Immature natural killer cell (primary cell): ENCODE measurements around the gene IGHMBP2. TPM values are rescaled to one million over a fixed set of nuclear protein-coding genes. Genes with fewer than 3 reads are reported as not detected.

Experiments used
- DNase-seq, 3 donors: peaks; one replicate each; pipeline ENCODE4 v3.0.0; 2022; ENCODE audit warnings: mixed read lengths in 1 of 3
- H3K27ac Mint-ChIP-seq, 6 donors: one replicate each; pipeline ENCODE4 v1.8.0; 2020; ENCODE audit warnings: mixed read lengths in 6 of 6, mild to moderate bottlenecking in 5 of 6, inconsistent platforms in 4 of 6, moderate library complexity in 3 of 6
- H3K27me3 Mint-ChIP-seq, 3 donors: one replicate each; pipeline ENCODE4 v1.8.0; 2020 to 2021; ENCODE audit warnings: low read depth in 3 of 3, mild to moderate bottlenecking in 3 of 3, mixed read lengths in 3 of 3, moderate library complexity in 3 of 3, inconsistent platforms in 1 of 3
- H3K36me3 Mint-ChIP-seq, 3 donors: one replicate each; pipeline ENCODE4 v1.8.0; 2020; ENCODE audit warnings: mixed read lengths in 3 of 3, inconsistent platforms in 2 of 3, mild to moderate bottlenecking in 2 of 3
- H3K4me1 Mint-ChIP-seq, 2 donors: one replicate each; pipeline ENCODE4 v1.8.0; 2020; ENCODE audit warnings: inconsistent platforms in 2 of 2, mild to moderate bottlenecking in 2 of 2, mixed read lengths in 2 of 2, moderate library complexity in 1 of 2
- H3K4me3 Mint-ChIP-seq, 5 donors: one replicate each; pipeline ENCODE4 v1.8.0; 2020; ENCODE audit warnings: mild to moderate bottlenecking in 5 of 5, mixed read lengths in 5 of 5, inconsistent platforms in 3 of 5, moderate library complexity in 3 of 5
- H3K9me3 Mint-ChIP-seq, 6 donors: one replicate each; pipeline ENCODE4 v1.8.0; 2020; ENCODE audit warnings: mild to moderate bottlenecking in 6 of 6, mixed read lengths in 6 of 6, inconsistent platforms in 4 of 6, moderate library complexity in 3 of 6
- polyA plus RNA-seq, 3 donors: library from polyadenylated mRNA; unstranded; fragments of 300-500 nt; fragmentation: Illumina TruSeq; gene quantifications; one replicate each; pipeline ENCODE4 v1.2.3, GENCODE V29; 2021

The IGHMBP2 gene
- polyA plus RNA-seq, 3 donors from 2014 or later, result 8.7 to 9.8 (median 8.9) TPM

GRCh38 chr11:68925611-68926010 lies 21.9 kb downstream of the IGHMBP2 start:
- Mint-ChIP-seq H3K4me3 (no peak overlapping the region), H3K4me1 (no peaks in the 10 kb centered on the region), H3K36me3 (peaks cover 57 to 88% (median 70%) of the 10 kb centered on the region in 3 donors), H3K27me3 (no peaks in the 10 kb centered on the region), H3K27ac (no peak overlapping the region), H3K9me3 (peaks cover 10 to 29% (median 22%) of the 10 kb centered on the region in 6 donors)
- no peak for DNase-seq

DNA sequence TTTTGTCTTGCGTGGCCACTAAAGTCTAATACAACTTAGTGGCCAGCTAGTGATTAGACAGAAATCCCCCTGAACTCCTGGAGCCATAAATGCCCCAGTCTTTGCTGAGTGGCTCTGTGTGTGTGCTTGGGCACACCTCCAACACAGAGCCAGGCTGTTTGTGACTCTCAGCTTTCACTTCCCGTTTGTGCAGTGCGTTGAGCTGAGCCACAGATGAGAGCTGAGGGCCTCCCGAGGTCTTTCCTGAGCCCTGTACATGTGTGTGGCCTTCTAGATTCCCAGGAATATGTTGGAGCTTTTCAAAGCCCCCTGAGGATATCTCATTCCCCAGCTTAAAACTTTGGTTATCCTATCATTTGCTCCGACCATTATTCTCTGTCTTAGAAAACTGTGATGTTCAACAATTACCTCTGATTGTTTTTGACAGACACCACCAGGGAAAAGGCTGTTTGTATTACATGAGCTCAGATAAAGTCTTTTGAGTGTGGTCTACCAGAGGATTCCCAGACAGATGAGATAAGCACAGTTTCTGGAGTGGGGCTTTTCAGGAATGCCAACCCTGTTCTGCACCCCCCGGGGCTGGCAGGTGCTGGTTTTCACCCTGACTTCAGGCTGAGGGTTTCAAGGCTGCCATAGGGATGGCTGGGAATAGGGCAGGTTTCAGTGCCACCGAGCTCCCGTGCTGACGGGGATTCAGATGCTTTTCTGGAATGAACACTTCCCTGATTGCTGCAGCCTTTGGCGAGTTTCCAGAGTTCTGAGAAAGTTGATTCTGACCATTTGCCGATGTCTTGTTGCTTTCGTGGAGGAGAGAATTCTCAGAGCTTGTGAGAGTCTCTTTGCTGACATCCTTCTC lies 23.8 kb downstream of the IGHMBP2 start:
- Mint-ChIP-seq H3K9me3 (peaks cover 10 to 29% (median 22%) of the 10 kb centered on the region in 6 donors), H3K4me3 (no peak overlapping the region), H3K36me3 (peaks cover 52 to 78% (median 59%) of the 10 kb centered on the region in 3 donors), H3K4me1 (no peaks in the 10 kb centered on the region), H3K27me3 (peaks cover 0 to 4% (median 0%) of the 10 kb centered on the region in 3 donors), H3K27ac (no peak overlapping the region)
- no peak for DNase-seq

- peaks cover 0 to 4% (median 0%) of the 10 kb centered on the region in 3 donors for H3K27me3 Mint-ChIP-seq
- H3K9me3 Mint-ChIP-seq, result peaks cover 10 to 29% (median 22%) of the 10 kb centered on the region in 6 donors
- no peak overlapping the region for H3K27ac Mint-ChIP-seq
- H3K4me1 Mint-ChIP-seq, result no peaks in the 10 kb centered on the region
- DNase-seq, result no peak
- H3K36me3 Mint-ChIP-seq, result peaks cover 46 to 72% (median 53%) of the 10 kb centered on the region in 3 donors
- H3K4me3 Mint-ChIP-seq, result no peak overlapping the region
Measured at GRCh38 chr11:68928136-68928880, 24.6 kb downstream of the IGHMBP2 start.

DNA sequence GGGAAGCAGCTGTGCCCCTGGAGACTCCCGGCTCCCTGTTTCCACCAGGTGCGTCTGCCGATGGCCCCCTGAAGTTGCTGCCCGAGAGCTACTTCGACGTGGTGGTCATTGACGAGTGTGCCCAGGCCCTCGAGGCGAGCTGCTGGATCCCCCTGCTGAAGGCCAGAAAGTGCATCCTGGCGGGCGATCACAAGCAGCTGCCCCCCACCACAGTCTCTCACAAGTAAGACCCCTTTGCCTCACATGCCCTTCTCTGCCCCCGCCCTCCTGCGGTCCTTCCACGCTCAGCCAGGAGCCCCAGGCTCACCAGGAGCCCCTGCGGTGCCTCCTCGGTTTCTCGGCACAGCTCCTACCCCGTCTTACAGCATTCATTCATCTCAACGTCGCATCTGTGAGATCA lies 25.4 kb downstream of the IGHMBP2 start:
- H3K36me3 Mint-ChIP-seq, result peaks cover 39 to 63% (median 46%) of the 10 kb centered on the region in 3 donors
- H3K27ac Mint-ChIP-seq, result no peak overlapping the region
- H3K9me3 Mint-ChIP-seq, result peaks cover 10 to 29% (median 22%) of the 10 kb centered on the region in 6 donors
- H3K4me3 Mint-ChIP-seq, result no peak overlapping the region
- H3K4me1 Mint-ChIP-seq, result no peaks in the 10 kb centered on the region
- DNase-seq, result no peak
- peaks cover 0 to 4% (median 0%) of the 10 kb centered on the region in 3 donors for H3K27me3 Mint-ChIP-seq

GRCh38 chr11:68929706-68930570 lies 26.2 kb downstream of the IGHMBP2 start:
- H3K4me3 Mint-ChIP-seq, result no peak overlapping the region
- H3K36me3 Mint-ChIP-seq, result peaks cover 31 to 55% (median 38%) of the 10 kb centered on the region in 3 donors
- no peak for DNase-seq
- H3K9me3 Mint-ChIP-seq, result peaks cover 8 to 23% (median 18%) of the 10 kb centered on the region in 6 donors
- peaks cover 0 to 4% (median 0%) of the 10 kb centered on the region in 3 donors for H3K27me3 Mint-ChIP-seq
- H3K4me1 Mint-ChIP-seq, result no peaks in the 10 kb centered on the region
- H3K27ac Mint-ChIP-seq, result no peak overlapping the region

- Mint-ChIP-seq H3K4me3 (no peak overlapping the region), H3K27me3 (peaks cover 0 to 4% (median 0%) of the 10 kb centered on the region in 3 donors), H3K27ac (no peak overlapping the region), H3K9me3 (peaks cover under 1 to 12% (median 8%) of the 10 kb centered on the region in 6 donors), H3K4me1 (no peaks in the 10 kb centered on the region), H3K36me3 (peaks cover 22 to 45% (median 27%) of the 10 kb centered on the region in 3 donors)
- DNase-seq, result no peak
Measured at GRCh38 chr11:68930991-68931855, 27.5 kb downstream of the IGHMBP2 start.

DNA sequence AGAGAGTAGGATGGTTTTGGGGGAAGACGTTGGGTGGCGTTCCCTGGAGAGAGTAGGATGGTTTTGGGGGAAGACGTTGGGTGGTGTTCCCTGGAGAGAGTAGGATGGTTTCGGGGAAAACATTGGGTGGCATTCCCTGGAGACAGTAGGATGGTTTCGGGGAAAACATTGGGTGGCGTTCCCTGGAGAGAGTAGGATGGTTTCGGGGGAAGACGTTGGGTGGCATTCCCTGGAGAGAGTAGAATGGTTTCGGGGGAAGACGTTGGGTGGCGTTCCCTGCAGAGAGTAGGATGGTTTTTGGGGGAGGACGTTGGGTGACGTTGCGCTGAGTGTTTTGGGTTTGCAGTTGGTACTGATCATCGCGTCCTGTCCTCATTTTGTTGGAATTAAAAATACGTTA lies 28.2 kb downstream of the IGHMBP2 start:
- DNase-seq, result no peak
- H3K27ac Mint-ChIP-seq, result no peak overlapping the region
- peaks cover 0 to 6% (median 4%) of the 10 kb centered on the region in 6 donors for H3K9me3 Mint-ChIP-seq
- H3K4me3 Mint-ChIP-seq, result no peak overlapping the region
- H3K36me3 Mint-ChIP-seq, result peaks cover 21 to 38% (median 21%) of the 10 kb centered on the region in 3 donors
- H3K4me1 Mint-ChIP-seq, result no peaks in the 10 kb centered on the region
- peaks cover 0 to 4% (median 0%) of the 10 kb centered on the region in 3 donors for H3K27me3 Mint-ChIP-seq

- H3K36me3 Mint-ChIP-seq, result peaks cover 16 to 34% (median 17%) of the 10 kb centered on the region in 3 donors
- H3K4me1 Mint-ChIP-seq, result no peaks in the 10 kb centered on the region
- peaks cover 0 to 2% (median 0%) of the 10 kb centered on the region in 6 donors for H3K9me3 Mint-ChIP-seq
- H3K27me3 Mint-ChIP-seq, result peaks cover 0 to 4% (median 0%) of the 10 kb centered on the region in 3 donors
- H3K27ac Mint-ChIP-seq, result no peak overlapping the region
- no peak overlapping the region for H3K4me3 Mint-ChIP-seq
- no peak for DNase-seq
Measured at GRCh38 chr11:68932358-68932757, 28.7 kb downstream of the IGHMBP2 start.

DNA sequence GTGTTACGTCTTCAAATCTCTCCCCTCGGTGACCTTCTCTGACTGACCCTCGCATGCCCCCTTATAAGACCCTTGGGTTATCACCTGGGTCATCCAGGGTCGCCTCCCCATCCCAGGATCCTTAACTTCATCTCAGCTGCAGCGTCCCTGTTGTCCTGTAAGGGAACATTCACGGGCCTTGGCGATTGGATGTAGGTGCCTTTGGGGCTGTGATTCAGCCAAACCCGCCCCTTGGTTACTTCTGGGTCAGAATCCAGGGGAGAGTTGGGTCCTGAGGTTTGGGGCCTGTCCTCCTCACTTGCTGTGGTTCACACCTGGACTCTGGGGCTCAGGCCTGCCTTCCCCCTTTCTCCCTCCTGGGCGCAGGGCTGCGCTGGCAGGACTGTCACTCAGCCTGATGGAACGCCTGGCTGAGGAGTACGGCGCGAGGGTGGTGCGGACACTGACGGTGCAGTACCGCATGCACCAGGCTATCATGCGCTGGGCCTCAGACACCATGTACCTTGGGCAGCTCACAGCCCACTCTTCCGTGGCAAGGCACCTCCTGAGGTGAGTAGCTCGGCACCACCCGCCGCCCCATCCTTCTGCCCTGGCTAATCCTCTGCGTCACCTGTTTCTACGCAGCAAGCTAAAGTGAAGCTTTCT lies 29.4 kb downstream of the IGHMBP2 start:
- peaks cover 0 to 2% (median 0%) of the 10 kb centered on the region in 6 donors for H3K9me3 Mint-ChIP-seq
- peaks cover 10 to 28% (median 13%) of the 10 kb centered on the region in 3 donors for H3K36me3 Mint-ChIP-seq
- no peak overlapping the region for H3K27ac Mint-ChIP-seq
- no peaks in the 10 kb centered on the region for H3K4me1 Mint-ChIP-seq
- no peak for DNase-seq
- H3K4me3 Mint-ChIP-seq, result no peak overlapping the region
- peaks cover 0 to 4% (median 0%) of the 10 kb centered on the region in 3 donors for H3K27me3 Mint-ChIP-seq

DNA sequence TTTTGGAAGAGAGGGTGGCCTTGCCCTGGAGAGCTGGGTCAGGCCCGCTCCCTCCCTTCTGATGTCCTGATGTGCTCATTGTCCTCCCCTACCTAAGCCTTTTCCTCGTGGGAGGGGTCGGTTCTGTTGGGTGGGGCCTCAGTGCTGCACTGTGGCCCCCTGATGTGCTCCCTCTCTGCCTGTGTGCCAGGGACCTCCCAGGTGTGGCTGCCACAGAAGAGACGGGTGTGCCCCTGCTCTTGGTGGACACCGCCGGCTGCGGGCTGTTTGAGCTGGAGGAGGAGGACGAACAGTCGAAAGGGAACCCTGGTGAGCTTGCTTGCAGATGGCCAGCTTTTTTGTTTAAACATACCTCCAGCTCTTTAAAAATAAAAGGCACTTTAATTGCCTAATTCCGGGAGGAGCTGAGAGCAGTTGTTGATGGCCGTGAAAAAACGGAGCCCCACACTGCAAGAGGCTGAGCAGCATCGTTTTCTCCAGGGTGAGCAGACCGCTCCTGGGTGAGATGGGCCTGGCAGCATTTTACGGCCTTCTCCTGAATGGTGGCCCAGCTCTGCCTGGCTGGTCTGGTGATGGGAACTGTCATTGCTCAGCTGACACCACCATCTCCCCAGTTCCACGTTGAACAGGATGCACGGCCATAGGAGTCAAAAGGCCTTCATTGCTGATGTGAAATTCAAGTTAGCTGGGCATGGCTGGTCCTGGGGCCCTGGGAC lies 30.1 kb downstream of the IGHMBP2 start:
- H3K27me3 Mint-ChIP-seq, result peaks cover 0 to 4% (median 0%) of the 10 kb centered on the region in 3 donors
- no peak overlapping the region for H3K27ac Mint-ChIP-seq
- no peaks in the 10 kb centered on the region for H3K9me3 Mint-ChIP-seq
- DNase-seq, result no peak
- H3K4me3 Mint-ChIP-seq, result no peak overlapping the region
- peaks cover 7 to 23% (median 7%) of the 10 kb centered on the region in 3 donors for H3K36me3 Mint-ChIP-seq
- H3K4me1 Mint-ChIP-seq, result no peaks in the 10 kb centered on the region

DNA sequence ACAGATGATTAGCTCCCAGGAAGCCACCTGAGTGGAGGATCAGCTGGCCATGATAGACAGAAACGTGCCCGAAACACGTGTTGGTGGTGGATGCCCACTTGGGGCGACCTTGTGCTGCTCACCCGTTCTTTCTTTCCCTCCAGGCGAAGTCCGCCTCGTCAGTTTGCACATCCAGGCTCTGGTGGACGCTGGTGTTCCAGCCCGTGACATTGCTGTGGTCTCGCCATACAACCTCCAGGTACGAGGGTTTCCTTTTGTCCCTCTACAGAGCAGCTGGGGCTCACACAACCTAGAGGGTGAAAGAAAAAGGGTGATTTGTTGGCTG lies 30.6 kb downstream of the IGHMBP2 start:
- Mint-ChIP-seq H3K36me3 (peaks cover 7 to 21% (median 7%) of the 10 kb centered on the region in 3 donors), H3K27me3 (peaks cover 0 to 4% (median 0%) of the 10 kb centered on the region in 3 donors), H3K4me3 (no peak overlapping the region), H3K27ac (peak overlapping the region in 1 of 6 donors; percentile 45), H3K4me1 (peaks cover 0 to 2% of the 10 kb centered on the region in 2 donors), H3K9me3 (no peaks in the 10 kb centered on the region)
- DNase-seq, result no peak

- Mint-ChIP-seq H3K9me3 (no peaks in the 10 kb centered on the region), H3K27me3 (peaks cover 0 to 4% (median 0%) of the 10 kb centered on the region in 3 donors), H3K4me1 (peaks cover 0 to 2% of the 10 kb centered on the region in 2 donors), H3K36me3 (peaks cover 7 to 18% (median 7%) of the 10 kb centered on the region in 3 donors), H3K27ac (no peak overlapping the region), H3K4me3 (no peak overlapping the region)
- DNase-seq, result no peak
Measured at GRCh38 chr11:68934666-68935065, 31.0 kb downstream of the IGHMBP2 start.
